HepG2 (cell line): ENCODE data around the gene UACA.

ENCODE experiments used
- BRCA1 ChIP-seq: sonication (generic); formaldehyde crosslinking; IDR thresholded peaks from 2 replicates; pipeline ENCODE4 v1.4.0; 2020; ENCODE audit warnings: missing genetic modification reagents
- CHD2 ChIP-seq: IDR thresholded peaks from 2 replicates; pipeline ENCODE4 v1.6.1; 2011; ENCODE audit warnings: low read depth, low read length, improper control_type of control experiment
- CREB1 ChIP-seq, 2 experiments: fragments of 450-650 bp in 1 of 2; IDR thresholded peaks; 2 replicates each; pipeline ENCODE4 v1.6.1; 2016 to 2017; ENCODE audit warnings: control low read depth in 1 of 2, mild to moderate bottlenecking in 1 of 2, missing compliant biosample characterization in 1 of 2, missing genetic modification characterization in 1 of 2
- KMT2A ChIP-seq: sonication (generic); formaldehyde crosslinking; IDR thresholded peaks from 2 replicates; pipeline ENCODE4 v1.4.0; 2020; ENCODE audit warnings: missing genetic modification reagents
- POLR2AphosphoS5 ChIP-seq: IDR thresholded peaks from 2 replicates; pipeline ENCODE4 v1.6.1; 2012; ENCODE audit warnings: low read depth, low read length
- SMARCC2 ChIP-seq: fragments of 450-650 bp; IDR thresholded peaks from 2 replicates; pipeline ENCODE4 v1.6.1; 2017; ENCODE audit warnings: antibody characterized with exemption, mild to moderate bottlenecking
- SMARCE1 ChIP-seq: fragments of 450-650 bp; IDR thresholded peaks from 2 replicates; pipeline ENCODE4 v1.6.1; 2017; ENCODE audit warnings: borderline replicate concordance
- SNAPC2 ChIP-seq: sonication (generic); formaldehyde crosslinking; IDR thresholded peaks from 2 replicates; pipeline ENCODE4 v1.8.1; 2022; ENCODE audit warnings: mild to moderate bottlenecking, missing genetic modification reagents
- SP1 ChIP-seq, 2 experiments: fragments of 450-650 bp in 1 of 2; sonication (generic) in 1 of 2; formaldehyde crosslinking in 1 of 2; IDR thresholded peaks; 2 replicates each; pipeline versions ENCODE4 v1.4.0 to v1.6.1; 2016 to 2020; ENCODE audit warnings: missing genetic modification reagents in 1 of 2
- SPEN ChIP-seq: sonication (generic); formaldehyde crosslinking; IDR thresholded peaks from 2 replicates; pipeline ENCODE4 v1.5.1; 2020; ENCODE audit warnings: low read depth, mild to moderate bottlenecking, missing genetic modification reagents
- ZFP37 ChIP-seq: sonication (generic); formaldehyde crosslinking; IDR thresholded peaks from 2 replicates; pipeline ENCODE4 v1.4.0; 2020; ENCODE audit warnings: missing genetic modification reagents, borderline replicate concordance
- ZNF24 ChIP-seq: fragments of 450-650 bp; IDR thresholded peaks from 2 replicates; pipeline ENCODE4 v1.6.1; 2017; ENCODE audit warnings: antibody characterized with exemption, mild to moderate bottlenecking
- TF ChIP-seq, protein P1 (sequence below): sonication (generic); formaldehyde crosslinking; IDR thresholded peaks from 2 replicates; pipeline ENCODE4 v1.5.0; 2020; ENCODE audit warnings: mild to moderate bottlenecking, missing genetic modification reagents, moderate library complexity

DNA sequence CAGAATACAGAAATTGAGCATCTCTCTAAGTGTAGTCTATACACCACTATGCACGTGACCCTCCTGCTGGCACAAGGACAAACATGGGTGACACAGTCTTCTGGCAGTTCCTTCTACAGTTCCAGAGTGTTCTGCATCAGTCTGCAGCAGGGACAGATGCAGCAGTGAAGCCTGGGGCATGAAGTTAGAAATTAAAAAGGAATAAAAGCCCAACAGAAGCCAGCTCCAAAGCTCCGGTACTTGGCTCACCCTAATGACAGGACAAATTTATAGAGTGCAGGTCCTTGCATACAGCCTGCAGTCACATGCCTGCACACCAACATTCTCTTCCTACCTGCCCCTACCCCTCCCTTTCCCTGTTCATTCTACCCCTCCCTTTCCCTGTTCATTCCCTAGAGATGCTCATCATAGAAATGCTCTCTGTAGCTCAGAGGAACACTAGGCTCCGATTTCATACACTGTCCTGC, 15.0 kb downstream of the UACA start:
- TF ChIP-seq ZNF24 (no peak), SMARCC2 (no peak), SMARCE1 (no peak), ZFP37 (CRISPR knock-in tag) (no peak), SP1 (IDR thresholded peaks at IDR 0.05) (no peak), SP1 (CRISPR knock-in tag; IDR thresholded peaks at IDR 0.05) (no peak), SPEN (CRISPR knock-in tag) (no peak), CHD2 (no peak), POLR2AphosphoS5 (no peak), KMT2A (CRISPR knock-in tag) (no peak), CREB1 (IDR thresholded peaks at IDR 0.05) (no peak), CREB1 (CRISPR knock-in tag; IDR thresholded peaks at IDR 0.05) (no peak), BRCA1 (CRISPR knock-in tag) (no peak), SNAPC2 (CRISPR knock-in tag) (no peak)
- TF ChIP-seq, protein P1, sequence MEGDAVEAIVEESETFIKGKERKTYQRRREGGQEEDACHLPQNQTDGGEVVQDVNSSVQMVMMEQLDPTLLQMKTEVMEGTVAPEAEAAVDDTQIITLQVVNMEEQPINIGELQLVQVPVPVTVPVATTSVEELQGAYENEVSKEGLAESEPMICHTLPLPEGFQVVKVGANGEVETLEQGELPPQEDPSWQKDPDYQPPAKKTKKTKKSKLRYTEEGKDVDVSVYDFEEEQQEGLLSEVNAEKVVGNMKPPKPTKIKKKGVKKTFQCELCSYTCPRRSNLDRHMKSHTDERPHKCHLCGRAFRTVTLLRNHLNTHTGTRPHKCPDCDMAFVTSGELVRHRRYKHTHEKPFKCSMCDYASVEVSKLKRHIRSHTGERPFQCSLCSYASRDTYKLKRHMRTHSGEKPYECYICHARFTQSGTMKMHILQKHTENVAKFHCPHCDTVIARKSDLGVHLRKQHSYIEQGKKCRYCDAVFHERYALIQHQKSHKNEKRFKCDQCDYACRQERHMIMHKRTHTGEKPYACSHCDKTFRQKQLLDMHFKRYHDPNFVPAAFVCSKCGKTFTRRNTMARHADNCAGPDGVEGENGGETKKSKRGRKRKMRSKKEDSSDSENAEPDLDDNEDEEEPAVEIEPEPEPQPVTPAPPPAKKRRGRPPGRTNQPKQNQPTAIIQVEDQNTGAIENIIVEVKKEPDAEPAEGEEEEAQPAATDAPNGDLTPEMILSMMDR (CRISPR knock-in tag), result no peak
